SH-SY5Y (cell line): ENCODE results near the gene GAN.

ENCODE experiments used
- GATA2 ChIP-seq: IDR thresholded peaks from 2 replicates; pipeline ENCODE4 v1.6.1; 2011; ENCODE audit warnings: mild to moderate bottlenecking, low read depth, low read length
- GATA3 ChIP-seq: IDR thresholded peaks from 2 replicates; pipeline ENCODE4 v1.6.1; 2011; ENCODE audit warnings: low read depth, mild to moderate bottlenecking, low read length, moderate library complexity

GAN gene

GRCh38 chr16:81413245-81413990, 98.7 kb downstream of the GAN start:
- TF ChIP-seq GATA3 (no peak), GATA2 (no peak)

DNA sequence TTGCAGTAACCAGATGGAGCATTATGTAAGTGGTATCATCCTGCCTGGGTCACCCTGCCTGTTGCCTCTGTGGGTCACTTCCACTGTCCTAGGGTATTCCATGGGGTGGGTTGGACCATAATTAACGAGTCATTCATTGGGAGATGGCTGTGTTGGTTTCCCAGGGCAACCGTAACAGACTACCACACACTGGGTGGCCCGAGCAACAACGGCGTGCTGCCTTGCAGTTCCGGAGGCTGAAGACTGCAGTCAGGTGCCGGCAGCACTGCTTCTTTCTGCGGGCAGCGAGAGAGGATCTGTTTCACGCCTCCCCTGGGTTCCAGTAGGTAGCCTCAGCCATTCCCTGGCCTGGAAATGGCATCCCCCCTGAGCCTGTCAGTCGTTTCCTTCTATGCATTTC, 101.0 kb downstream of the GAN start:
- TF ChIP-seq GATA2 (no peak), GATA3 (no peak)

GRCh38 chr16:81416749-81417148, 102.0 kb downstream of the GAN start:
- TF ChIP-seq GATA2 (no peak), GATA3 (no peak)

DNA sequence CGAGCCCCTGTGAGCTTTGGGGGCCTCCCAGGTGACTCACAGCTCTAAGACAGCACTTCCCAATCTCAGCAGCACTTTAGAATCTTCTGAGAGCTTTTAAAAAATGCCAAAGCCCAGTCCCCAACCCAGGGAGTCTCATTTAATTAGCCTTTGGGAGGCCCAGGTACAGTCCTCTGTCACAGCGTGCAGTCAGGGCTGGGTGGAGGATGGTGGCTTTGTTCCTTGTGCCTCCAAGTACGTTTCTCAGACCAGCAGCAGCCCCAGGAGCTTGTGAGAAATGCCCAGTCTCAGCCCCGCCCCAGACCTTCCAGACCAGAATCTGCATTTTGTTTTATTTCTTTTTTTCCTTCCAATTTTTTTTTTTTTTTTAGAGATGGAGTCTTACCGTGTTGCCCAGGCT, 102.4 kb downstream of the GAN start:
- TF ChIP-seq GATA2 (no peak), GATA3 (no peak)

GRCh38 chr16:81419806-81420205, 105.0 kb downstream of the GAN start:
- no peak for TF ChIP-seq GATA3
- no peak for TF ChIP-seq GATA2

DNA sequence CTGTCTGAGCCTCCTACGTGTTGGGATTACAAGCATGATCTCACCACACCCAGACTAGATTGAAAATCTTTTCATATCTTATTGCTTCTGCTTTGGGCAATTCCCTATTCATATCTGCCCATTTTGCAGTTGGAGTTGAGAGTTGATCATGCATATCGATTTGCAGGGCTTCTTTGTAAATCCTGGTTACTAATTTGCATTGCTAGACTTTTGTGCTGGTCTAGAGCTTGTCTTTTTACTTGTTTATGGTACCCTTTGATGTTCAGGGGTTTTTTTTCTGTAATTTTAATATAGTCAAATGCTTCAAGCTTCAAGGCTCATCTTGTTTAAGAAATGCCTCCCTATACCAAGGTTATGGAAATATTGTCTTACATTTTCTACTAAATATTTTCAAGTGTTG, 106.4 kb downstream of the GAN start:
- TF ChIP-seq GATA3 (no peak), GATA2 (no peak)

DNA sequence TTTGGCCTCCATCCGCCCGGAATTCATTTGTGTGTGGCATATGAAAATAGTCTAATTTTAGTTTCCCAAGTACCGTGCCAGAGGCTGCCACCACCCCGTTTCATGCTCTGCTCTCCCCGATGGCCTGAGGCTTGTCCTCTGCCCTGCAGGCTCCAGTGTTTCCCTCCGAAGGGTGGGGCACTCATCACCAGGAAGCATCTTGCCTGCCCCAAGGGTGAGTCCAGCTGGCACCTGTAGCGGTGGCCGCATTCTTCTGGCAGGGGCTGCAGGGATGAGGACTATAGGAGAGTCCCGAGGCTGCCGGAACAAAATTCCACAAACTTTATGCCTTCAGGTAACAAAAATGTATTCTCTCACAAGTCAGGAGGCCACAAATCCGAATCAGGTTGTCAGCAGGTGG, 106.8 kb downstream of the GAN start:
- TF ChIP-seq GATA3 (no peak), GATA2 (no peak)

GRCh38 chr16:81424771-81425170, 110.0 kb downstream of the GAN start:
- TF ChIP-seq GATA3 (no peak), GATA2 (no peak)

DNA sequence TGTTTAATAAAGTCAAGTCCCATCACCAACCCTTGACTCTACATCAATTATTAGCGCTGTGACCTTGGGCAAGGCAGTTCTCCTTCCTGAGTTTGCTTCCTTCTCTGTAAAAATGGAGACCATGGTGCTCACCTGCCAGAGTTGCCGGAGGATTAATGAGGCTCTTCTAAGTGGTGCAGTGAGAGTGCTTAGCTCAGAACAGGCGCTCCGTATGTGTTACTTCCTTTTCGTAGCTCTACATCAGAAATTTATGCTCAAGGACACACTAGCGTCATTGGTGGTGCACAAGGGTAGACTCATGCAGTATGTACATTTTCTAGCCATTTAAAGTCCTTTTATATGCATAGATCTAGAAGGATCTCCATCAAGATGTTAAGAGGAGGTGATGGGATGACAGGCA, 112.5 kb downstream of the GAN start:
- TF ChIP-seq GATA3 (no peak), GATA2 (no peak)

GRCh38 chr16:81429045-81429521, 114.3 kb downstream of the GAN start:
- TF ChIP-seq GATA3 = no peak

DNA sequence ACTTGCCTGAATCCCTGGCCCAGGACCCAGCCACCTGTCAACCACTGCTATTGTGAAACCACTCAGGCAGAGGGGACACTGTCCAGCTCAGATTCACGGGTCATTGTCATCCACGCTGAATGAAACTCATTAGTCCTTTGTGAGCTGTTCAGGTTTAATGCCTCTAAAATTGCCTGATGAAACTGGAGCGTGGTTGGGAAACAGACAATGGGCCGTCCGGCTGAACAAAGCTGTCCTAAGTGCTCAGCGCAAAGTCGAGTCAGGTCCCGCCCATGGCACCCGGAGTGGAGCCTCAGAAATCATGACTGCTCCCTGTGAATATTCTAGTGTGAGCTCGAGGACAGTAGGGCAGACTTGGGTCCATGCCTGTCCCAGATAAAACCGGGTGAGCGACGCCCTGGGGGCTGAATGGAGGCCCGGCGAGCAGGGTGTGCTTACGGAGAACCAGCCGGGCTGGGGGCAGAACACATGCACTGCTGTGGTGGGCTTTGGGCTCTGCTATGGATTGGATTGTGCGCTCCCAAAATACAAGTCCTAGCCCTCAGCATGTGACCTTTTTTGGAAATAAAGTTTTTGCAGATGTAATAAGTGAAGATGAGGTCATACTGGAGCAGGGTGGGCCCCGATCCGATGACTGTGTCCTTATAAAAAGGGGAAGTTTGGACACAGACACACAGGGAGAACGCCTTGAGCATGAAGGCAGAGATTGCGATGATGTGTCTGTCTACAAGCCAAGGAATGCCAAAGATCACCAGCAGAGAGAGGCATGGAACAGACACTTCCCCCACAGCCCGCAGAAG, 117.0 kb downstream of the GAN start:
- no peak for TF ChIP-seq GATA2
- no peak for TF ChIP-seq GATA3

DNA sequence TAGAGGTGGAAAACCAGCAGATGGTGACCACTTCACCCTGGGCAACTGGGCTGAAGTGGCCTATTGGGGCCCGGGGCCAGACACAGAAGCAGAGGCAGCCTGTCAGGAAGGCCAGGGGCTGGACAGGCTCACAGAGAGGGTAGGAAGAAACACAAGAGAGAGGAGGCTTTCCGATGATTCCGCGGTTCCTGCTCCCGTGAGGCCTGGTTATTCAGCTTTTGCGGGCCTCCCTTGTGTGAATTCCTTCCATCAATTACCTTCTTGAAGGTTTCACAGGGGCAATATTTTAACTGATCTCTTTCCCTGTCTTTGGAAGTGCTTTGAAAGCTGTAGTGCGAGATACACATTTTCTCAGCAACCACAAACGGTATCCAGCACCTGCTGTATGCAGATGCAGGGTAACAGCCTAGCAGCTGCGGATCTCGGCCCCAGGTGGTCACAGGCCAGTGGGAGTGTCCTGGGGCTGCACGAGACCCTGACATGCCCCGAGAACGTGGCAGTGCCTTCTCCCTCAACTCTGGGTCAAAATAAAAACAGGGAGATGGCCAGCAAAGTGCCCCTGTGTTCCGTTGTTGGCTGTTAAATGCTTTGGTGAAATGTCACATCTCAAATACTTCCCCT, 118.3 kb downstream of the GAN start:
- TF ChIP-seq GATA2 (no peak), GATA3 (no peak)

- TF ChIP-seq GATA3 (no peak), GATA2 (no peak)
Measured at GRCh38 chr16:81435103-81435502, 120.3 kb downstream of the GAN start.

GRCh38 chr16:81435567-81435966, 120.8 kb downstream of the GAN start:
- TF ChIP-seq GATA2 = no peak
- no peak for TF ChIP-seq GATA3

GRCh38 chr16:81436386-81436785, 121.6 kb downstream of the GAN start:
- no peak for TF ChIP-seq GATA3
- no peak for TF ChIP-seq GATA2

DNA sequence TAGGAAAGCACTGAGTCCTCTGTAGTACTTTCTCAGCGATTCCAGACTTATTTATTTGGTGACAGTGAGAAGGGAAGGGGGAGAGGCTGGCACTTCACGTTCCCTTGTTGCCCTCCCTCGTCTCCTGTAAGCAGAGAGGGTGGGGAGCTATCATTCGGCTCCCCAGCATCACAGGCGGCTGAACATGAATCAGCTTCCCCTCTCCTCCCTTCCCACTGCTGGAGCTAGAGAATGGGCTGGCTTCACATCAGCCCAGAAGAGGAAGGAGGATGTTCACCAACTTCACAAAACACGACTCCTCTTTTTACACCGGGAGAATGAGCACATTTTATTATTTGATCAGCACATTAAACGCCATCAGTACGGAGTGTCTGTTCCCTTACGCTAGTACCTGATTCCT, 123.1 kb downstream of the GAN start:
- no peak for TF ChIP-seq GATA2
- TF ChIP-seq GATA3 = no peak
